OCI-LY7 (cell line): ENCODE results near the gene POR.

Experiments
- CTCF ChIP-seq: fragments of 200-600 bp; sonication (generic); conservative IDR thresholded peaks from 2 replicates; pipeline ENCODE4 v1.5.1; 2014; ENCODE audit warnings: mild to moderate bottlenecking, antibody characterized with exemption, low read length, moderate library complexity, mixed read lengths
- EZH2phosphoT487 ChIP-seq: fragments of 200-600 bp; sonication (generic); IDR thresholded peaks from 2 replicates; pipeline ENCODE4 v1.6.1; 2018; ENCODE audit warnings: low read depth, borderline replicate concordance, mild to moderate bottlenecking, mixed run types, antibody characterized with exemption, low read length, moderate library complexity, mixed read lengths

- no peak for TF ChIP-seq CTCF
- no peak for TF ChIP-seq EZH2phosphoT487
These were observed 72.3 kb downstream of the POR start for GRCh38 chr7:75987026-75987804.
